Smooth muscle cell (in vitro differentiated cells): ENCODE results near the gene NAGPA. TPM values are rescaled to one million over a fixed set of nuclear protein-coding genes. Genes with fewer than 3 reads are reported as not detected.

Experiments
- DNase-seq: peaks from one replicate; lab custom pipeline; 2025; ENCODE audit not compliant: unreplicated experiment; lab: John Stamatoyannopoulos, UW
- H2AFZ ChIP-seq: fragments of 200-600 bp; sonication (generic); 2 replicates; pipeline ENCODE4 v1.6.0; 2016; ENCODE audit warnings: antibody characterized with exemption, low read depth, mild to moderate bottlenecking
- H3F3A ChIP-seq: fragments of 200-600 bp; sonication (generic); 2 replicates; pipeline ENCODE4 v1.6.0; 2017; ENCODE audit warnings: antibody characterized with exemption, low read depth
- H3K27ac ChIP-seq: fragments of 200-600 bp; sonication (generic); 2 replicates; pipeline ENCODE4 v1.5.1; 2016; ENCODE audit warnings: low read depth, mild to moderate bottlenecking
- H3K27me3 ChIP-seq: fragments of 200-600 bp; sonication (generic); 2 replicates; pipeline ENCODE4 v1.6.1; 2016; ENCODE audit warnings: low read depth, mild to moderate bottlenecking
- H3K36me3 ChIP-seq: fragments of 200-600 bp; sonication (generic); 2 replicates; pipeline ENCODE4 v1.5.1; 2016; ENCODE audit warnings: low read depth
- H3K4me1 ChIP-seq: fragments of 200-600 bp; sonication (generic); 2 replicates; pipeline ENCODE4 v1.5.1; 2016; ENCODE audit warnings: low read depth
- H3K4me2 ChIP-seq: fragments of 200-600 bp; sonication (generic); 2 replicates; pipeline ENCODE4 v1.6.0; 2016; ENCODE audit warnings: mild to moderate bottlenecking
- H3K4me3 ChIP-seq: fragments of 200-600 bp; sonication (generic); 2 replicates; pipeline ENCODE4 v1.5.1; 2016; ENCODE audit warnings: mild to moderate bottlenecking
- H3K79me2 ChIP-seq: fragments of 200-600 bp; sonication (generic); 2 replicates; pipeline ENCODE4 v1.6.0; 2016; ENCODE audit warnings: low read depth, mild to moderate bottlenecking
- H3K9ac ChIP-seq: fragments of 200-600 bp; sonication (generic); 2 replicates; pipeline ENCODE4 v1.6.0; 2016; ENCODE audit warnings: low read depth
- H3K9me3 ChIP-seq: fragments of 200-600 bp; sonication (generic); replicated peaks from 2 replicates; pipeline ENCODE4 v1.5.1; 2016; ENCODE audit warnings: low read depth
- H4K20me1 ChIP-seq: fragments of 200-600 bp; sonication (generic); 2 replicates; pipeline ENCODE4 v1.6.0; 2016; ENCODE audit warnings: low read depth
- WGBS: methylation state at CpG from one replicate; pipeline ENCODE4 v1.1.7; 2016; ENCODE audit warnings: low lambda C conversion rate; 5-methylcytosine and 5-hydroxymethylcytosine counted together
- polyA plus RNA-seq: library from polyadenylated mRNA; unstranded; fragments of >200 nt; fragmentation: Nextera tagmentation; extraction: Ambion mirVana; gene quantifications from 2 replicates; pipeline ENCODE4 v1.2.1, GENCODE V29; 2016
- total RNA-seq: library from RNA; depleted of rRNA; stranded (reverse); fragments of >200 nt; gene quantifications from 2 replicates; pipeline ENCODE4 v1.2.3, GENCODE V29; 2014
- TF ChIP-seq, protein P1 (sequence below): fragments of 200-600 bp; sonication (generic); IDR thresholded peaks from 2 replicates; pipeline ENCODE4 v1.5.1; 2017; ENCODE audit warnings: borderline replicate concordance, mild to moderate bottlenecking, antibody characterized with exemption; ENCODE audit not compliant: insufficient read depth, poor library complexity, severe bottlenecking

The NAGPA gene
- total and polyA plus RNA-seq, 2 experiments from 2014 or later: 3.8 to 5.4 TPM

DNA sequence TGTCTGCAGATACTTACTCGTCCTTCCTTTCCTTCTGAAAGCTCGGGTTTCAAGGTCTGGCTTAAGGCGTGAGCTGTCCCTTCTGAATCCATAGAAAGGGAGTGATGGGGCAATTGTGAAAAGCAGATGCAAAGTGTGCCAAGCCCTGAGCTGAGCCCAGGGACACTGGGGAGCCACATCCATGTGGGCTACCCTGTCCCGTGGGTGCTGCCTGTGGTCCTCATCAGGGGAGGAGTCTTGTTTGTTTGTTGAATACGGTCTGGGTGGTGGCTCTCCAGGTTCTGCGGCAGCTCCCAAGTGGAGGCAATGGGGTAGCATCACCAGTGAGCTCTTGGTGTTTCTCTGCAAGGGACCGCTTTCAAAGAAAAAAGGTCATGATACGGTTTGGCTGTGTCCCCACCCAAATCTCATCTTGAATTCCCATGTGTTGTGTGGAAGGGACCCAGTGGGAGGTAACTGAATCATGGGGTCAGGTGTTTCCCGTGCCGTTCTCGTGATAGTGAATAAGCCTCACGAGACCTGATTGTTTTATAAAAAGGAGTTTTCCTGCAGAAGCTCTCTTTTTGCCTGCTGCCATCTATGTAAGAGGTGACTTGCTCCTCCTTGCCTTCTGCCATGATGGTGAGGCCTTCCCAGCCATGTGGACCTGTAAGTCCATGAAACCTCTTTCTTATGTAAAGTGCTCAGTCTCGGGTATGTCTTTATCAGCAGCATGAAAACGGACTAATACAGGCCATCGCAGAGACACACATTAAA is 36.9 kb upstream of the NAGPA start:
- no peak overlapping the region for H3K4me3 ChIP-seq
- no peak overlapping the region for H3K4me2 ChIP-seq
- no peaks in the 10 kb centered on the region for H3K9me3 ChIP-seq
- H3K36me3 ChIP-seq: no peaks in the 10 kb centered on the region
- DNase-seq: no peak
- no peak overlapping the region for H3K27ac ChIP-seq
- no peaks in the 10 kb centered on the region for H3K27me3 ChIP-seq
- peaks cover 3% of the 10 kb centered on the region for H3K4me1 ChIP-seq
- peaks cover 4% of the 10 kb centered on the region for H3F3A ChIP-seq
- peaks cover 4% of the 10 kb centered on the region for H3K79me2 ChIP-seq
- H4K20me1 ChIP-seq: peaks cover 8% of the 10 kb centered on the region
- 81% methylated on average over 15 of the region's 15 CpGs for WGBS
- TF ChIP-seq, protein P1, sequence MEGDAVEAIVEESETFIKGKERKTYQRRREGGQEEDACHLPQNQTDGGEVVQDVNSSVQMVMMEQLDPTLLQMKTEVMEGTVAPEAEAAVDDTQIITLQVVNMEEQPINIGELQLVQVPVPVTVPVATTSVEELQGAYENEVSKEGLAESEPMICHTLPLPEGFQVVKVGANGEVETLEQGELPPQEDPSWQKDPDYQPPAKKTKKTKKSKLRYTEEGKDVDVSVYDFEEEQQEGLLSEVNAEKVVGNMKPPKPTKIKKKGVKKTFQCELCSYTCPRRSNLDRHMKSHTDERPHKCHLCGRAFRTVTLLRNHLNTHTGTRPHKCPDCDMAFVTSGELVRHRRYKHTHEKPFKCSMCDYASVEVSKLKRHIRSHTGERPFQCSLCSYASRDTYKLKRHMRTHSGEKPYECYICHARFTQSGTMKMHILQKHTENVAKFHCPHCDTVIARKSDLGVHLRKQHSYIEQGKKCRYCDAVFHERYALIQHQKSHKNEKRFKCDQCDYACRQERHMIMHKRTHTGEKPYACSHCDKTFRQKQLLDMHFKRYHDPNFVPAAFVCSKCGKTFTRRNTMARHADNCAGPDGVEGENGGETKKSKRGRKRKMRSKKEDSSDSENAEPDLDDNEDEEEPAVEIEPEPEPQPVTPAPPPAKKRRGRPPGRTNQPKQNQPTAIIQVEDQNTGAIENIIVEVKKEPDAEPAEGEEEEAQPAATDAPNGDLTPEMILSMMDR: no peak
- no peak overlapping the region for H3K9ac ChIP-seq
- peak overlapping the region; percentile 96 for H2AFZ ChIP-seq

DNA sequence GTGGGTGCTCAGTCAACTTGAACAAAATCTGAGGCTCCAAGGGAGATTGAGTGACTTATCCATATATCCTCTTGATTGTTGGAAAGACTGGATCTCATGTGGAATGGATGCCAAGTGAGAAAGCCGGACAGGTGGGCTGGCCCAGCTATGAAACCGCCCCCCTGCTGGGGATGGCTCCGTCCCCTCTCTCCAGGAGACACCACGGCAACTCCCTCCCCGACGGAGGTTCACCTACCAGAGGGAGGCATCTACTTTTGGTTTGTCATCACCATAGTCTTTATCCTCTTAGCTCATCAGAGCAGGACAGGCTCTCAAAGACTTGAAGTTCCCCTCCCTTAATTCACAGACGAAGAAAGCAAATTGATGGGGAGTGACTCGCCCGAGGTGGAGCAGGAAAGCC is 36.1 kb upstream of the NAGPA start:
- no peak overlapping the region for H3K4me2 ChIP-seq
- H3K27ac ChIP-seq: no peak overlapping the region
- no peak for DNase-seq

DNA sequence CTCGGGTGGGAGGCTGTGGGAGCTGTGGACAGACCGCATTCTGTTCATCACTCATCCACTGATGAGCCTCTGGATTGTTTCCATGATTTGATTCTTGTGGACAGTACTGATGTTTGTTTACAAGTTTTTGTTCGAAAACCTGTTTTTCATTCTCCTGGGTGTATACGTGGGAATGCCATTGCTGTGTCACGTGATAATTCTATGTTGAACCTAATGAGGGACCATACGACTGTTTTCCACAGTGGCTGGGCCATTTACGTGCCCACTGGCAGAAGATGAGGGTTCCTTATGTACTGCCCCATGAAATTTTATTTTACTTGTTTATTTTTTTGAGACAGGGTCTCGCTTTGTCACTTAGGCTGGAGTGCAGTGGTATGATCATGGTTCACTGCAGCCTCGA is 35.3 kb upstream of the NAGPA start:
- H4K20me1 ChIP-seq: no peaks in the 10 kb centered on the region
- H3K27me3 ChIP-seq: no peaks in the 10 kb centered on the region
- H3K9ac ChIP-seq: no peak overlapping the region
- H3K9me3 ChIP-seq: no peaks in the 10 kb centered on the region
- peaks cover 4% of the 10 kb centered on the region for H3F3A ChIP-seq
- H3K27ac ChIP-seq: no peak overlapping the region
- TF ChIP-seq, protein P1: no peak
- no peaks in the 10 kb centered on the region for H3K79me2 ChIP-seq
- DNase-seq: no peak
- H3K36me3 ChIP-seq: no peaks in the 10 kb centered on the region
- no peak overlapping the region for H3K4me2 ChIP-seq
- H3K4me1 ChIP-seq: peaks cover 3% of the 10 kb centered on the region
- no peak overlapping the region for H3K4me3 ChIP-seq
- WGBS: 91% methylated on average over 9 of the region's 9 CpGs
- no peak overlapping the region for H2AFZ ChIP-seq

More for the DNA sequence above, 36.1 kb upstream of the NAGPA start:
- Histone ChIP-seq H3K27me3 (no peaks in the 10 kb centered on the region), H3F3A (peaks cover 4% of the 10 kb centered on the region), H3K4me3 (no peak overlapping the region), H3K36me3 (no peaks in the 10 kb centered on the region), H2AFZ (no peak overlapping the region), H3K79me2 (no peaks in the 10 kb centered on the region), H4K20me1 (peaks cover 5% of the 10 kb centered on the region), H3K9ac (no peak overlapping the region), H3K9me3 (no peaks in the 10 kb centered on the region), H3K4me1 (peaks cover 3% of the 10 kb centered on the region)
- WGBS: 92% methylated on average over 9 of the region's 9 CpGs
- TF ChIP-seq, protein P1: no peak

DNA sequence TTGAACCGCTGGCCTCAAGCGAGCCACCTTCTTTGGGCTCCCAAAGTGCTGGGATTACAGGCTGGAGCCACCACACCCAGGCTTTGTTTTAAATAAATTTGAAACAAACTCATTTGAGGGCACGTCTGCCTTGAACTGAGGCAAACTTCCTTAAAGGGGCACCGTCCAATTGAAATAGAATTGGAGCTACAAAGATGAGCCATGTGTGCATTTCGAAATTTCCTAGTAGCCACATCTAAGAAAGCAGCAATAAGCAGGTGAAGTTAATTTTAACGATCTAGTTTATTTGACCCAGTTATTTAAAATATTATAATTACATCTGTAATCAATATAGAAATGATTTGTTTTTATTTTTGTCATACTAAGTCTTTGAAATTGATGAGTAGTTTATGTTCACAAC is 32.8 kb upstream of the NAGPA start:
- no peak overlapping the region for H3K4me3 ChIP-seq
- no peaks in the 10 kb centered on the region for H3K4me1 ChIP-seq
- H4K20me1 ChIP-seq: no peaks in the 10 kb centered on the region
- no peaks in the 10 kb centered on the region for H3K27me3 ChIP-seq
- 86% methylated on average over 6 of the region's 6 CpGs for WGBS
- H2AFZ ChIP-seq: no peak overlapping the region
- no peaks in the 10 kb centered on the region for H3K36me3 ChIP-seq
- no peak for DNase-seq
- no peak overlapping the region for H3K4me2 ChIP-seq
- TF ChIP-seq, protein P1: no peak
- no peak overlapping the region for H3K27ac ChIP-seq
- H3K9me3 ChIP-seq: no peaks in the 10 kb centered on the region
- H3K9ac ChIP-seq: no peak overlapping the region
- H3K79me2 ChIP-seq: no peaks in the 10 kb centered on the region
- H3F3A ChIP-seq: no peaks in the 10 kb centered on the region
